H54 (cell line): Measurements from ENCODE around the gene ANKMY2.
A peak's percentile ranks its signal among the peaks of the same experiment; 100 is the strongest.

Experiments
- DNase-seq: peaks from one replicate; pipeline ENCODE4 v3.0.0; 2011; ENCODE audit warnings: low spot score, mixed read lengths; ENCODE audit not compliant: insufficient read length
- FAIRE-seq: peaks from 3 replicates; lab custom pipeline; 2011; peaks lifted over from hg19 to GRCh38; lab: Jason Lieb, UNC
- POLR2A ChIP-seq: IDR thresholded peaks from 2 replicates; pipeline ENCODE4 v1.6.1; 2011; ENCODE audit warnings: low read depth, mild to moderate bottlenecking, low read length

Gene ANKMY2

DNA sequence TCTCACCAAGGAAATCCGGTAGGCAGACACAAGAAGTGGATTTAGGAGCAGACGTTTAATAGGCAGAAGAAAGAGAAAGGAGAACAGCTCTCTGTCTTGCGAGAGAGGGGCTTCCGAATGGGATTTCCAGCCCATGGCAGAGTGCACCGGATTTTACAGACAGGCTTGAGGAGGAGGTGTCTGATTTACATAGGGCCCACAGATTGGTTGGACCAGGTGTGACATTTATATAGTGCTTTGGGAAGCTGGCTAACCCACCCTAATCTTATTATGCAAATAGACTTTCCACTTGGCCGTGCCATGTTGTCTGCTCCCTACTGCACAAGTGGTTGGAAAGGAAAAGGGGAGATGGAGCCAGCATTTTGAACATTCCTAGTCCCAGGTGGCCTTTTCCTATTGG, 57.8 kb downstream of the ANKMY2 start:
- FAIRE-seq = no peak
- TF ChIP-seq POLR2A = no peak
- DNase-seq = no peak

- FAIRE-seq (no peak), DNase-seq (no peak)
- TF ChIP-seq POLR2A = no peak
Measured at GRCh38 chr7:16587129-16587528, 58.4 kb downstream of the ANKMY2 start.

- TF ChIP-seq POLR2A = no peak
- FAIRE-seq = no peak
- DNase-seq = no peak
Measured at GRCh38 chr7:16586081-16586874, 59.3 kb downstream of the ANKMY2 start.

DNA sequence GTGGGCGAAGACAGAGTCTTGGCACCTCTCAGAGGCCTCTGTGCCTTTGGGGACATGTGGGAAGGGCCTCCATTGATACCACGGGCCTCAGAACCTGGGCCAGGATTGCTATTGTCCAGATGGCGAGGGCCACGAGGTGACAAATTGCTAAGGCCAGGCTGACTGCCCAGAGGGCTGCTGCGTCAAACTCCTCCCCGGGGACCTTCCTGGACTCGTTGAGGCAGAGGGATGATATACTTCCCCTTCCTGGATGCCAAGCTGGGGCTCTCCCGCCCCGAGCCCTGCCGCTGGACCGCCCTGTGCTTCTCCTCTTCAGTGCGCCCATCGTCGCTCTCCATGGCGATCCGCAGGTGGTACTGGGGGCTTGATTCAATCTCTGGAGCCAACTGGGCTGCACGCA, 60.0 kb downstream of the ANKMY2 start:
- DNase-seq (no peak), FAIRE-seq (no peak)
- no peak for TF ChIP-seq POLR2A

- TF ChIP-seq POLR2A = no peak
- DNase-seq = no peak
- FAIRE-seq = no peak
Measured at GRCh38 chr7:16583834-16584233, 61.7 kb downstream of the ANKMY2 start.

- TF ChIP-seq POLR2A = no peak
- FAIRE-seq (no peak), DNase-seq (no peak)
Measured at GRCh38 chr7:16581286-16581685, 64.3 kb downstream of the ANKMY2 start.

GRCh38 chr7:16579216-16579615, 66.3 kb downstream of the ANKMY2 start:
- FAIRE-seq (peak; percentile 60), DNase-seq (no peak)
- TF ChIP-seq POLR2A = no peak

GRCh38 chr7:16571941-16572340, 73.6 kb downstream of the ANKMY2 start:
- no peak for TF ChIP-seq POLR2A
- DNase-seq (no peak), FAIRE-seq (no peak)

DNA sequence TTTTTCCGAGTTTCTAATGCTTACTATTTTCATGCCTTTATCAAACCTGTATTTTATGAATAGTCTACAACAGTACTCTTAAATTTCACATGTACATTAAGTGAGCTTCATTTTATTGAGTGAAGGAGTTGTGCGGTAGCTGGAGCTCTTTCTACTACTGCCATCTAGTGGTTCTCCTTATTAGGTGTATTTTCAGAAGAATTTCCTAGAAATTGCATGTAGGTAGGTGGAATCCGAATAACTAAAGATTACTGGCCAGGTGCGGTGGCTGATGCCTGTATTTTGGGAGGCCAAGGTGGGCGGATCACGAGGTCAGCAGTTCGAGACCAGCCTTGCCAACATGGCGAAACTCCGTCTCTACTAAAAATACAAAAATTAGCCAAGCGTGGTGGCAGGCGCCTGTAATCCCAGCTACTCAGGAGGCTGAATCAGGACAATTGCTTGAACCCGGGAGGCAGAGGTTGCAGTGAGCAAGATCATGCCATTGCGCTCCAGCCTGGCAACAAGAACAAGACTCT, 80.6 kb downstream of the ANKMY2 start:
- peak; percentile 54 for DNase-seq
- FAIRE-seq = peak; percentile 98
- no peak for TF ChIP-seq POLR2A

GRCh38 chr7:16564023-16564380, 81.6 kb downstream of the ANKMY2 start:
- FAIRE-seq (peak; percentile 92), DNase-seq (no peak)
- TF ChIP-seq POLR2A = no peak

DNA sequence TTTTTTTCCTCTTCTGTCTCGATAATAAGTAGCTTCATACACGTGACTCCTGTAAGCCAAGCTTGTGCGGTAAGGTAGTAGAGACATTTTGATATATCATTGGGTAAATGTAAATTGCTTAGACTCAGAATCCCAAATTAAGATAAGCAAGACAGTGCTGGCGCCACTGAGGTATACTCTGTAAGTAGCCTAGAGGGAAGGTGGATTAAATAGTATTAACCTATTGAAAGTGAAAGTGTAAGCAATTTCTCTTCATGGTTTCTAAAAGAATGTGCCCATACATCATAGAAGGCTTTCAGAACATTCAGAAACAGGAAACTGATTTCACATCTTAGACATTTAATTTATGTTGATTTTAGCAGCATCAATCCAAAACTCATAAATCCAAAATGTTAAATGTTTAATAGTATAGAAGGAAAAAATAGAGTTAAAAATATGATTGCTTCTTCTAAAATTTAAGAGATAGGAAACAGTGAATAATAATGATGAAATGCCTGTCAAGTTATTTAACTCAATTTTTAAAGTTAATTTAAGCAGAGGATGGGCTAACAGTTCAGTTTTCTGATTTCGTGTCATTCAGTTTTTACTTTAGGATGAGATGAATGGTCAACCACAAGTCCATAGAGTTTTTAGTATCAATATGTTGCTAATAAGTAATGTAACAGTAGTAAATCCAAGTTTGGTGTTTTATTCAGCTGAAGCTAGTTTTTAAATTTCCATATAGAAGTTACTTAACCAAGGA, 82.1 kb downstream of the ANKMY2 start:
- DNase-seq (no peak), FAIRE-seq (no peak)
- no peak for TF ChIP-seq POLR2A

DNA sequence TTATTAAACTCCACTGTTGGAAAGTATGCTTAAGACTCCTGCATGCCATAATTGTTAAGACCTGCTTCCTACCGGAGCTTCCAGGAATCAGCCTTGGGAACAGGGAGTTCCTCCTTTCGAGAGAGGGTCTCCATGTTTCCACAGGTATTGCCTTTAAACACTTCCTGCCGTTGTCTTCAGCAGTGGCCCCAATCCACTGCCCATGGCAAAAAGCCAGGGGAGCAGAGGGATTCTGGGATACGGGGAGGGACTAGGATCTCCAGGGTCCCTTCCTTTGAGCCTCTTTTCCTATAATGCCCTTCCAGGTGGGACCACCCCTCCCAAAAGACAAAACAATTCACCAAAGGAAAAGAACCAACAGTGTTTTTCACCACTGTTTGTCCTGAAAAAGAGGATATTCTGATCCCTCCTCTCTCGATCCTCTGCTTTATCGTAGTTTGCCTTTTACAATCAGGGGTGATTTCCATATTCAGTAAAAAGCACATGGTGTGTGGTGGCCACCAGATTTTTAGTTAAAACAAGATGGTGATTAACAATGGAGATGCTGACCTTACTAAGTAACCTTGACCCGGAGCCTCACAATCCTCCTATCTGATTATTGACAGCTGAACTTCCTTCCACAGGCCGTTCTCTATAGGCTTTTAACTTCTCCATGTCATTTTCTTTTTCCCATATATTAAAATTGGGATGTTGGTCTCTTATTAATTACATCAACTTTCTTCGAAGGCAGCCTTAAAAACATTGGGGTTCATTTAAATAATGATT, 82.9 kb downstream of the ANKMY2 start:
- no peak for TF ChIP-seq POLR2A
- FAIRE-seq (peak; percentile 50), DNase-seq (no peak)

DNA sequence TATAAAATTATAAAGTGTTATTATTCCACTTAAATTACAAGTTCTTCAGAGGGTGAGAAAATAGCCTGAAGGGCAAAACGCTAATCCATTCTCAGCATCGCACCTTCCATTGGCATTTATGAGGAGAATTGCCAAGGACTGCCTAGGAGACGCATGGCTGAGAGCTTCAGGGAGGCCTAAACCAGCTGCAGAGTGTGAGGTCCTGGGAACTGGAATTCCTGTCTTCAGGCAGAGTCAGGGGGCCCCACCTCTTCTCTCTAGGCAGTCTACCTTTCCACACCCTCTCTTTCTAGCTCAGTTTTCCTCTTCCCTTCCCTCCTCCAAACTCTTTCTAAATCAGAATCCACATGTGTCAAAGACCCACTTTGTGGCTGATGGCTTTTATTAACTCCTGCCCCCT, 83.6 kb downstream of the ANKMY2 start:
- peak; percentile 77 for FAIRE-seq
- no peak for DNase-seq

More for the DNA sequence above, 83.6 kb downstream of the ANKMY2 start:
- TF ChIP-seq POLR2A = no peak
